Left renal pelvis (tissue), 4 donors: Measurements from ENCODE around the gene LNX2. TPM values are rescaled to one million over a fixed set of nuclear protein-coding genes. Genes with fewer than 3 reads are reported as not detected.

Source experiments
- DNase-seq, 4 donors: peaks; one replicate each; pipeline ENCODE4 v3.0.0-alpha.2; 2013; ENCODE audit warnings: low read depth in 4 of 4, low spot score in 3 of 4
- polyA plus RNA-seq, 4 donors: library from polyadenylated mRNA; unstranded; fragments of 120-200 nt; gene quantifications; one replicate each; pipeline ENCODE4 v1.2.1, GENCODE V29; 2013; ENCODE audit not compliant: insufficient read length in 4 of 4

Gene LNX2
- polyA plus RNA-seq, 4 donors = 6.7 to 14.6 (median 12.8) TPM

DNA sequence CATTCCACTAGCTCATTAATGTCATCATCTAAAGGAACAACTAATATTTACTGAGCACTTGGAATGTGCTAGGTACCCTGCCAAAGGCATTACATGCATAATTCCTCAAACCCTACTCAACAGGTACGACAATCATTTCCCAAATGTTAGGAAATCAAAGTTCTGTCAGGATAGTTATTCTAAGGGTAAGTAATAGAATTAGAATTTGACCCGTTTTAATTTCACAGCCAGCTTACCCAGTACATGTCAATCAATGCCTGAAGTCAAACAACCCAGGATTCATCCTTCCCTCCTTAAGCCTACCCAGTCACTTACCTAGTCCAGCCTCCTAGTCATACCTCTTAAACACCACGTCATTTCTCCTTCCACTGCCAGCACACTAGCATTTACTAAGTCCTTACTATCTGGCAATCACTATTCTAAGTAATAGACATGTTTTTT is 2.4 kb downstream of the LNX2 start:
- no peak for DNase-seq

- DNase-seq = no peak
Measured at GRCh38 chr13:27613628-27614027, 6.7 kb downstream of the LNX2 start.

GRCh38 chr13:27607125-27607524 is 13.2 kb downstream of the LNX2 start:
- no peak for DNase-seq

DNA sequence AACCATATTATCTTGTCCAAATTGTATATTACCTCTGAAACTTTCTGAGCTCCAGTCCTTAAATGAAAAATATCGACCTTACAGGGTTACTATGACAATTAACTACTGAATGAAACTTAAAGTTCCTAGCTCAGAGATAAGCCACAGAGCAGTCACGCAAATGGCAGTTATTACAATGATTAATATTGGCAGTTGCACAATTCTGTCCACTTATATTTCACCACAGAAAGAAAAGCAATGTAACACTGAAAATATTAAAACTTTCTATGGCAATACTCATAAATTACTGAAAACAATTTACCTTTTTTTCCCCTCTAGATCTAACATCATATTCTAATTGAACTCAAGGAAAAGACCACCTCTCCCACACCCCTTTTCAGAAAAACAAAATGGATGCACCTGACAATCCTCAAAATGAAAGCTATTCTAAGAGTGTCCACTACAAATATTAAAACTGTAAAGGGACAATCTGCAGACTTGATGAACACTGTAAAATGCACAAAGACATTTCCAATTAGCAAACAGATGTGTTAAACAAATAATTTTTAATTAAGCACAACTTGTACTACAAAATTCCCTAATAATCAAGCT is 14.6 kb downstream of the LNX2 start:
- no peak for DNase-seq

- DNase-seq = no peak
Measured at GRCh38 chr13:27605099-27605498, 15.2 kb downstream of the LNX2 start.

DNA sequence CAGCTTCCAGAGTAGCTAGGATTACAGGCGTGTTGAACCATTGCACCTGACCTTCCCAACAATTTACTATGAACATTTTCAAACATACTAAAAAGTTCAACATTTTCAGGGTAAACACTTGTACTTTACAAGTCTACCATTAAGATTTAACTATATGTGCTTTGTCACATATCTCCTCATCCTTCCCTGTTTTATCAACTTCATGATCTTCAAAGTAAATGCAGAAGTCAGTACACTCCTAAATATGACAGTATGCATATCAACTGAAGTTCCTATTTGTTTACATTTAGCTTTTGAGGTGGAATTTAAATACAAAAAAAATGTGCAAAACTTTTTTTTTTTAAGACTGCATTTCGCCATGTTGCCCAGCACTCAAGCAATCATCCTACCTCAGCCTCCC is 18.5 kb downstream of the LNX2 start:
- no peak for DNase-seq

GRCh38 chr13:27601208-27601607 is 19.1 kb downstream of the LNX2 start:
- DNase-seq = no peak

- no peak for DNase-seq
Measured at GRCh38 chr13:27600711-27601110, 19.6 kb downstream of the LNX2 start.

GRCh38 chr13:27599845-27600553 is 20.3 kb downstream of the LNX2 start:
- no peak for DNase-seq

DNA sequence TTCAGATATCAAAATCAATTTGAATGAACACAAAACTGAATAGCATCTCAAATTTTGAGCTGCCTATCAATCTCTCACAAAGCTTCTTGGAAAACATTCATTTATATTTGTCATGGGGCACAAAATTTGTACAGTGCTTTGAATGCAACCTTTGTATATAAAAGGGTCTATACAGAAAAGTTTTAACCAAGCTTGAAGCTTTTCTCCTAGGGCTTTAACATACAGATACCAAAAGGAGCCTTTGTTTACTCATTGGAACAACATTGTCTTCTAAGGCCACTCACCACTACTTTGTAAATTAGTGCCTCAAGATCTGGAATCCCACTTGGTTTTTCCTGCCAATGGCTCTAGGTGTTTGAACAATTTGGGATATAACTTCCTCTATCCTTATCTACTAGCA is 21.2 kb downstream of the LNX2 start:
- DNase-seq = no peak

GRCh38 chr13:27595055-27595811 is 25.1 kb downstream of the LNX2 start:
- DNase-seq = no peak

DNA sequence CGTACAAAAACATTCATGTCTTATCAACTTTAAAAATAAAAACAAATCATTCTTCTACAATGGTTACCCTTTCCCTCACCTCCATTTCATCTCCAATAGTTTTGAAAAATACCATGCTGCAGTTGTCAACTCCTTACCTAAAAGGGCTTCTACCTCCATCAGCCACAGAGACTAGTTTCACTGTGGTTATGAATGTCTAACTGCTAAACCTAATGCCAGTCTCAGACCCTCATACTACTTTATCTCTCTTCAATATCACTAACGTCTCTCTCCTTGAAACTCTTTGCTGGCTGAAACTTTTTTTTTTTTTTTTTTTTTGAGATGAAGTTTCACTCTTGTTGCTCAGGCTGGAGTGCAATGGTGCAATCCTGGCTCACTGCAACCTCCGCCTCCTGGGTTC is 27.1 kb downstream of the LNX2 start:
- DNase-seq = no peak

DNA sequence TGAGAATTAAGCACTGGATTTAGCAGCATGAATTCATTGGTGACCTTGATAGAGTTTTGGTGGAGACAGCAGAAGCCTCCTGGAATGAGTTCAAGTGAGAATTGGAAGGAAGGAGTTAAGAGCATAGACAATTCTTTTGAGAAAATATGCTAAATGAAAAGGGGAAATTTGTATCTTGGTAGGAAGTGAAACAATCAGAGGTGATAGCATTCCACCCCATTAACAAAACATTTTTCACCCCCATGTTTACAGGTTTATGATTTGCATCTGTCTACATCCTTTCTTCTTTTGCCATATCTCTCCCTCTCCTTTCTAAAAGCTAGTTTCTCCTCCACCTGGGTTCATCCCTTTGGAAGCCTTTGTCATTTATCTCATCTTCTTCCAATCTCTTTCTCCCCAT is 27.5 kb downstream of the LNX2 start:
- DNase-seq = no peak

- no peak for DNase-seq
Measured at GRCh38 chr13:27588405-27588804, 31.9 kb downstream of the LNX2 start.

DNA sequence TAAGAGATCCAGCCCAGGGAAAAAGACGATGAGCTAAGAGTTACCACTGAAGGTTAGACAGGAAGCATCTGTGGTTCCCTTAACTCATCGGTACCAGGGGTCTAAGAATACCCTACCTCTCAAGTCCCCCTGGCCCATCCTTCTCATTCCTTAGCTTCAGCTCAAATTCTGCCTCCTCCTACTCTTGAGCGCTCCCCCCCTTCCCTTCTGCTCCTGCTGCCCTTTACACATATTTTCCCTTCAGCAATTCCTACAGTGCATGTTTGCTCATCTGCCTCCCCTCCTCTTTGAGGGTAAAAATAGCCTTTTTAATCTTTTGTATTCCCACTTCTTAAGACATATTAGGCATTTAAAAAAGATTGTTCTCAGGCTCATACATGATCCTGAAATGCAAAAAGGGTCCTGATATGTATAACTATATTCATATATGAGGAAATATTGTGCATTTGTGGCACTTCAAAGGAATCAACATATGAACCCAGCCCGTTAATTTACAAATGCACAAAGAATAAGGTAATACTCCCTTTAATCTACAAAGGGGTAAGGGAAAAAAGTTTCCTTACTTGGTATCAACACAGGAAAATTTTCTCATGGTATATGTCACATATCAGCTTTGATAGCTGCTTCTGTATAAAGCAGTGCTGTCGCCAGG is 33.1 kb downstream of the LNX2 start:
- no peak for DNase-seq

GRCh38 chr13:27583645-27584044 is 36.7 kb downstream of the LNX2 start:
- no peak for DNase-seq

GRCh38 chr13:27578121-27579030 is 42.0 kb downstream of the LNX2 start:
- no peak for DNase-seq

DNA sequence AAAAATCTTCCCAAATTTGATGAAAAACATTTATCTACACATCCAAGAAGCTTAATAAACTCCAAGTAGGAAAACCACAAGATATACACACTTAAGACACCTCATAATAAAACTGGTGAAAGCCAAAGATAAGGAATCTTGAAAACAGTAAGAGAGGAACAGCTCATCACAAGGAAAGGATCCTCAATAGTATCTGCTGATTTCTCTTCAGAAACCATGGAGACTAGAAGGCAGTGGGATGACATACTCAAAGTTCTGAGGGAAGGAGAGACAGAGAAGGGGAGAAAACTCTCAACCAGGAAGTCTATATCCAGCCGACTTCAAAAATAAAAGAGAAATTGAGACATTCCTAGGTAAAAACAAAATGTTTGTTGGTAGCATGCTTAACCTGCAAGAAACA is 45.7 kb downstream of the LNX2 start:
- DNase-seq = no peak

DNA sequence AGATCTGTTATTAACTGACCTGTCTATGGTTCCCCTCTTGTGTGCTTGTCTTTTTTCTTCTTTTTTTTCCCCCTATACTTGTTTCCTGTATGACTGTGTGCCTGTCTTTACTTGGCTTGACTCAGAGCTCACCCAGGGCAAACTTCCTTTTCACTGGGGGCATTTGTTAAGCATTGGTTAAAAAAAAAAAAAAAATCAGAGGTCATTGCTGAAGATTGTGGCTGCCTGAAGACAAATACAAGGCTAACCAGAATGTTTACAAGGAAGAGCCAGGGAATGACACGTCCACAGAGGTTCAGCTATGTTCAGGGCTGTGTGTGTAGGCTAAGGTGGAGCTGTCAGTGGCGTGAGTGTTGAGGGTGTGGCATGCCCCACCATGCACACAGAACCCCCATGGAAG is 47.1 kb downstream of the LNX2 start:
- DNase-seq = no peak

DNA sequence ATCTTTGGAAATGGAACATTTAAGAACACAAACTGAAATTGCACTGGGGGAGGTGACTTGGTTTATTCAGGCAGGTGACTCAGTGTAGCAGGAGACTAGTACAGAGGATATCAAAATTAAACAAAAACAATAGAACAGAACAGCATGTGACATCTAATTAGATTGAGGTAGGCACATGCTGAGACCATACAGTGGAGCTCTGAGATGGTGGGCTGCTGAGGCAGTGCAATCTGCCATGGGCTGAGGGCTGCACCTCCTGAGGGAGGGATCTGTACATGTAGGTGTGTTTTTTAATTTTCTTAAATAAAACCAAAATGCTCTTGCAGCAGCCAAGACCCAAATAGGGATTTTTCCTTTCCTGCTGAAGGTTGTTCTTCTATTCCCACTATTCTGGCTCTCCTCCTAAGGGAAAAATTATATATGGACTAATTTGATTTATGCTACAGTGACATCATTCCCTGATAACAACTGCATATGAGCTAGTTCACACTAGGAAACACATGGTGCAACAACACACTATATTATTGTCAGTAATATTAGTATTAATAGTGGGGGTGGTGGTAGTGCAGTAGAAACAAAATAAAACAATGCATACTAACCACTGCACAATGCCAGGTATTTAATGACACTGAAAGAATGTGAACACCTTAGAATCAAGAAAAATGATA is 48.0 kb downstream of the LNX2 start:
- DNase-seq = no peak
